Frontal cortex (tissue), 4 donors: ENCODE measurements around the gene TGDS. TPM values are rescaled to one million over a fixed set of nuclear protein-coding genes. Genes with fewer than 3 reads are reported as not detected.
"Not testable (repeated sequence)": the region's sequence is repeated elsewhere in the genome, so short reads cannot be mapped to it uniquely, and the experiment has no call there.

Source experiments
- DNase-seq, 2 donors: peaks; one replicate each; pipeline ENCODE4 v3.0.0; 2012; ENCODE audit warnings: low spot score in 2 of 2
- FAIRE-seq: peaks from 2 replicates; lab custom pipeline; 2012; peaks lifted over from hg19 to GRCh38; lab: Jason Lieb, UNC
- total RNA-seq: library from RNA; depleted of rRNA; stranded (reverse); fragments of >200 nt; gene quantifications from one replicate; pipeline ENCODE4 v1.2.3, GENCODE V29; 2014
- donor health status: control.
- donor health status: control.
- donor health status: control.

The TGDS gene, protein sequence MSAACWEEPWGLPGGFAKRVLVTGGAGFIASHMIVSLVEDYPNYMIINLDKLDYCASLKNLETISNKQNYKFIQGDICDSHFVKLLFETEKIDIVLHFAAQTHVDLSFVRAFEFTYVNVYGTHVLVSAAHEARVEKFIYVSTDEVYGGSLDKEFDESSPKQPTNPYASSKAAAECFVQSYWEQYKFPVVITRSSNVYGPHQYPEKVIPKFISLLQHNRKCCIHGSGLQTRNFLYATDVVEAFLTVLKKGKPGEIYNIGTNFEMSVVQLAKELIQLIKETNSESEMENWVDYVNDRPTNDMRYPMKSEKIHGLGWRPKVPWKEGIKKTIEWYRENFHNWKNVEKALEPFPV
- total RNA-seq: 6.9 TPM

DNA sequence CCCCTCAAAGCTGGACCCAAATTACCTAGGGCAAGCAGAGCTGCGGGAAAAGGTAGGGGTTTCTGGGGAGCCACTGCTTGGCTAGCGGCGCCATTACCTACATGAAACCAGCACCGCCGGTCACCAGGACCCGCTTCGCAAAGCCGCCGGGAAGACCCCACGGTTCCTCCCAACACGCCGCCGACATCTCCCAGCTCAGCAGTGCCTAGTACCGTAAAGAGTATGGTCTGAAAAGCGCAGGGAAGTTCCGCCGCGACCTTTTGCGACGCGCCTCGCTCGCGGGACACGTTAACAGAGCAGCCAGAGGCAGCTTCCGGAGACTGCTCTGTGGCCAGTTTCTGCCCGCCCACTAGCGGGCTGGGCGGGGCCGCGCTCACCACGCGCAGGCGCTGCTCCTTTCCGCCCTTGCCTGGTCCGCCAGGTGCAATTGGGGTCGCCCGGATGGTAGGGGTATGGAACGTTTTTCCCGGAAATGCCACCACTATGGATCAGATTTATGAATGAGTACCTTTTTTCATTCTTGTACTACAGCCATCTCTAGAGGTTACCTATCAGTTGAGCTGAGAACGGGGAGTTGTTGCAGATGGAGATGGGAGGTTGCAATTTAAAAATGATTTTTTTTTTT is at the start of gene TGDS:
TGDS (minus strand) TSS at position 203 of the 625 bp plus-strand sequence; CDS start at position 187, 16 bp downstream.
- no peak for FAIRE-seq

DNA sequence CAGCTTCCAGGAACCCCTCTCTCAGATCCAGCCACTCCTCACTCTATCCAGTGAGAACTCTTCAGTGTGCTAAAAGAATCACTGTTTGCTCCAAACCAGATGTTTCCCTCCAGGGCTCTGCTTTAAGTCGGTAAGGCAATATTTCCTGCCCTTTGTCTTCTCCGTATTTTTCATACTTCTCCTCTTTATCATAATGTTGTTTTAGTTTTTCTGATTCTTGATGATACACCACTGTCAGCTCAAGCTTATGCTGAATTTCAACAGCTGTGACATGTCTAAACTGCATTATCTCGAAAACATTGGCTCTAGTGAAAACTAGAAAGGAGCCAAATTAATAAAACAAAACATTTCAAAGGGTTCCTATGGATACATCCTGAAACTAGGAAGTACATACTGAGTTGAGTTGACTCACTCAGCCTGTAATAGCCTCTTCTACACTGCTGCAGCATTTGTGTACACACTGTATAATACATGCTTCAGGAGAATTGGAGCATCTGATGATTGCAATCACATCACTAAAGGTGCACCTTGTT is 45.5 kb upstream of the TGDS start:
- no peak for DNase-seq
- no peak for FAIRE-seq

More for the DNA sequence above, at the start of gene TGDS:
- peak; percentile 68 to 78 for DNase-seq

DNA sequence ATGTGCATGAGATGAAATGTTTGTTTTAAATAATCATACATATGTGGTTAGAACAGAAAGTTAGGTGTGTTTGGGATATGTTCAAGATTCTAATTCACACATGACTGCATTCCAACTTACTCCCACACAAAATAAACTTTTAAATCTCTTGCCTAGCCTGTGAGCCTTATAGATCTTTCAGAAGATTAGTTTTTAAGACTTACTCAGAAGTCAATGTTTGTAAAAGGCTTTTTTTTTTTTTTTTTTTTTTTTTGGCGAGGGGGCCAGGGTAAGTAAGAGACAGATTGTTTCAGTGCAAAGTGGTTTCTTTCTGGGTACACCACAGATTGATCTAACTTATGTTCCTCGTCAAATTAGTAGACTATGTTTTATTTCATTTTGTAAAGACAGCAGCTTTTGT is 44.8 kb upstream of the TGDS start:
- DNase-seq: no peak
- FAIRE-seq: no peak

DNA sequence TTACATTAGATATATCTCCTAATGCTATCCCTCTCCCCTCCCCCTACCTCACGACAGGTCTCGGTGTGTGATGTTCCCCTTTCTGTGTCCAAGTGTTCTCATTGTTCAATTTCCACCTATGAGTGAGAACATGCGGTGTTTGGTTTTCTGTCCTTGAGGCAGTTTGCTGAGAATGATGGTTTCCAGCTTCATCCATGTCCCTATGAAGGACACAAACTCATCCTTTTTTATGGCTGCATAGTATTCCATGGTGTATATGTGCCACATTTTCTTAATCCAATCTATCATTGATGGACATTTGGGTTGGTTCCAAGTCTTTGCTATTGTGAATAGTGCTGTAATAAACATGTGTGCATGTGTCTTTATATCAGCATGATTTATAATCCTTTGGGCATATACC is 41.7 kb upstream of the TGDS start:
- not testable (repeated sequence) for FAIRE-seq

DNA sequence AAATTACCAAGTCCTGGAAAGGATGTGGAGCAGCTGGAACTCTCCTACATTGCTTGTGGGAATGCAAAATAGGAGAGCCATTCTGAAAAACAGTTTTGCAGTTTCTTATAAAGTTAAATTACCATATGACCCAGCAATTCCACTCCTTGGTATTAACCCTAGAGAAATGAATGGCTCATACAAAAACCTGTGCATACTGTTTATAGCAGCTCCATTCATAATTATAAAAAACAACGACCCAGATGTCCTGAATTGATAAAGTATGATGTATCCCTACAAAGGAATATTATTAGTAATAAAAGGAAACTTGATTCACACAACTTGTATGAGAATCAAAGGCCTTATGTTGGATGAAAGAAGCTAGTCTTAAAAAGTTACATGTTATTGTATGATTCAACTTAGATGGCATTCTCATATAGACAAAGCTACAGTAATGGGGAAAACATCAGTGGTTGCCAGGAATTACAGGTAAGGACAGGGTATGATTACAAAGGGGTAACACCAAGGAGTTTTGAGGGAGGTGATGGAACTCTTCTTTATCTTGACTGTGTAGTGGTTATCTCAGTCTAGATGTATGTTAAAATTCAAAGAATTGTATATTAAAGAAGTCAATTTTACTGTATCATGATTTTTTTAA is 41.1 kb upstream of the TGDS start:
- FAIRE-seq (no peak), DNase-seq (no peak)

More for the DNA sequence above, 41.7 kb upstream of the TGDS start:
- DNase-seq: not testable (repeated sequence)

DNA sequence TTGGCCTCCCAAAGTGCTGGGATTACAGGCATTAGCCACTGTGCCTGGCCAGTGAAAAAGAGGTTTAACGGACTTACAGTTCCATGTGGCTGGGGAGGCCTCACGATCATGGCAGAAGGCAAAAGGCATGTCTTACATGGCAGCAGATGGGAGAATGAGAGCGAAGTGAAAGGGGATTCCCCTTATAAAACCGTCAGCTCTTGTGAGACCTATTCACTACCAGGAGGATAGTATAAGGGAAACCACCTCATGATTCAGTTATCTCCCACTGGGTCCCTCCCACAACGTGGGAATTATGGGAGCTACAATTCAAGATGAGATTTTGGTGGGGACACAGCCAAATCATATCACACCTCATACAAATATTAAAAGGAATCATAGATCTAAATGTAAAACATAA is 40.1 kb upstream of the TGDS start:
- not testable (repeated sequence) for FAIRE-seq, DNase-seq

DNA sequence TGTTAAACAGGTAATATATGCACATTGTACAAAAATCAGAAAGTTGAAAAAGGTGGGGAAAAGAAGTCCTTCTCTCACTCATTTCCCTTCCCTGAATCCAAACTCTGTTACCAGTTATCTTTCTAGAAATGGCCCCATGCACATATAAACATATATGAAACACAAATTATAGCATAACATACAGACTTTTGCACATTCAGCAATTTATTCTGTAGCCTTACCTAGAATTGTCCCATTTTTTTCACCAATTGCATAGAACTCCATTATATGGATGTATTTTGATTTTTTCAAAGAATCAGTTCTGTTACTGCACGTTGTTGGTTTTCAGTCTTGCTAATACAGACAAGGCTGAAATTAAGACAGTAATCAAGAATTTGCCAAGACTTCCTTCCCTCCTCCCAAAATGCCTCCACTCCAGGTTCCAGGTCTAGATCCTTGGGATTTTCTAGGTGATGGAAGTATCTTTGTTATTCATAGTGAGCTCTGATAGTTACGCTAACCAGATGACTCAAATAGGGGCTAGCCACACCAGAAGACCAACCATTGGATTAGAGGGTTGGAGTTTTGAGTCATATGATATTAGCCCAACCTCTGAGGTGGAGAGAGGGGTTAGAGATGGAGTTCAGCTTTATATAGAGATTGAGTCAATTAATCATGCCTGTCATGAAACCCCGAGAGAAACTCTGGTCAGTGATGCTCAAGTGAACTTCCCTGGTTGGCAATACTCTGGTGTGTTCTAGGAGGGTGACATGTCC is 36.5 kb upstream of the TGDS start:
- DNase-seq: no peak
- FAIRE-seq: no peak

DNA sequence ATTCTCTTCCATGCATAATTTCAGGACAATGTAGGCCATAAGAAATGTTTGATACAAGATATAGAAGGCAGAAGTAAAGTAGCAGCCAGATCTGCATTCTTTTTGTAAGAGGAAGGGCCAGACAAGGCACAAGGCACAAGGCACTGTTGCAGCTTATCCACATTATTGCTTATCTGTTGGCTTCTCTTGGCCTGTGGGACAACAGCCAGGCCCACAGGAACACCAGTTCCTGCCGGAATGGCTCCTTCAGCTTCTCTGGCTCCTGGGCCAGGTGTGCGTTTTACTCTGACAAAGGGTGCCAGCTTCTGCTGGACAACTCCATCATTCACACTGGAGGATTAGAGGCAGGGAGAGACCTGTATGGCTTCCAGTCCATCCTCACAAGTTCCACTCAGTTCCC is 34.9 kb upstream of the TGDS start:
- FAIRE-seq: no peak
- no peak for DNase-seq

DNA sequence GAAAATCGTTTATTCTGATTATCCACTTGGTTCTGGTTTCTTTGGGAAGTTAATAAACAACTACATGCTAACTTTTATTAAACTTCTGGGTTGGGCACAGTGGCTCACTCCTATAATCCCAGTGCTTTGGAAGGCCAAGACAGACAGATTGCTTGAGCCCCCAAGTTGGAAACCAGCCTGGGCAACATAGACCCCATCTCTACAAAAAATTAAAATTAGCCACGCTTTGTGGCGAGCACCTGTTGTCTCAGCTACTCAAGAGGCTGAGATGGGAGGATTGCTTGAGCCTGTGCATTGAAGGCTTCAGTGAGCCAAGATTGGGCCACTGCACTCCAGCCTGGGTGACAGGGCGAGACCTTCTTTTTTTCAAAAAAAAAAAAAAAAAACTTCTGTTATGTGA is 27.4 kb upstream of the TGDS start:
- no peak for FAIRE-seq
- DNase-seq: no peak

DNA sequence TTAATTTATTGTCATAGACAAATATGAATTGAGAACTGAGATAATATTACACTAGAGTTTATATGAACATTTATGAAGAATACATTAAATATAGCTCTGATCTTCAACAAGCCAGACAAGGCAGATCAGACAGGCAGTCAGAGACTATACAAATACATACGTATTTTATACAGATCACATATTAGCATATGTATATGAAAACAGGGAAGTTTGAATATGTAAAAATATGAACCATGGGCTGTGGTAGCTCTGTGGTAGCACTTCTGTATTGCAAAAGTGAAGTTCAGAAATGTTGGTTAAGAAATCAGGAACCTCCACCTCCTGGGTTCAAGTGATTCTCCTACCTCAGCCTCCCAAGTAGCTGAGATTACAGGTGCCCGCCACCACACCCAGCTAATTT is 26.4 kb upstream of the TGDS start:
- FAIRE-seq: no peak
- DNase-seq: no peak

DNA sequence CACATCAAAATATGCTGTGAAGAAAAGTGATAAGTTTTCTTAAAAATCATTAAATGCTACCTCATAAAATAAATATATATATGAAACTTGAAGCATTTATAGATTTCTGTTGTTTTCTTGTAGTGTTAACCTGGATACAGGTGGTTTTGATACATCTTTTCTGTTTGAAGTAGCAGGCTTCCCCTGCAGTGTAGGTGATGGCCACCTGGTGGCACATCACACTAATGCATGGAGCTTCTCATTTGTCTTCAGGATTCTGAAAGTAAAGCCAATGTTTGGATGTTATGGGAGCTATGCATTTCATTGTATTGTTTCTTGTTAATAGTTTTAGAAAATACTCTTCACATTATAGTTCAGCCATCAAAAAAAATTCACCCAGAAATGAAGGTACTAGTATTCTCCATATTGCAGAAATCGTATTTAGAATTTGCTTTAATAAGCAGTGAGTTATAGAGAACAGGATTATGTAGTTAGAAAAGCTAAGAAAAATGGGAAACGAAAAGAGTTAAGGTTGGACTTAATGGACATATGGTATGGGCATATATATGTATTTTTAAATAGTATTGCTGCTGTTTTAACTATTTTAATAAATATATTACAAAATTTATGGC is 24.4 kb upstream of the TGDS start:
- FAIRE-seq: peak; percentile 13
- no peak for DNase-seq

DNA sequence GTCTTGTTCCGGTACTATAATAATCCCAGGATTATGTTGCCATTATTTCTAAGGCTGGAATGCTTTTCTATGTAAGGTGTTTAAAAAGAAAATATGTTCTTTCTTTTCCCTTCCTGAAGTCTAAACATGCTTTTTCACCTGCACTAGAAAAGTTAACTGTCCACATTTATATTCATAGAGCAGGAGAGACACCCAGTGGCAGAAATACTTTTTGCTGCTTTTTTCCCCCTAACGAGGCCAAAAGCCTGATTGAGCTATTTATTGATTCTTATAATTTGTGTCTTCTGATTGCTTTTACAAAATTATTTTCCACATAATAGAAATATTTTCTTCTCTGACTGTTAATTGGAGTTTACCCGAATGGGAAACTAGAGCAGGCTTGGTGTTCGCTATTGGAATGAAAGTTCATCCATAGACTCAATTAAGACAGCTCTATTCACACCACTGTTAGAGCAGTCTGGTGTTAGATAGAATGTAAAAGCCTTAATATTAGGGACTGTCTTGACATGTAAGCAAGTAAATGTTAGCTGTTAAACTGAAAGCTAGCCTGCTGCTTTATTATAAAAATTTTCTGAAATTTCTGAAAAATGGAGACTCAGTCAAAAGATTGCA is 21.5 kb upstream of the TGDS start:
- peak in 1 of 2 donors; percentile 26 for DNase-seq
- FAIRE-seq: peak; percentile 90

DNA sequence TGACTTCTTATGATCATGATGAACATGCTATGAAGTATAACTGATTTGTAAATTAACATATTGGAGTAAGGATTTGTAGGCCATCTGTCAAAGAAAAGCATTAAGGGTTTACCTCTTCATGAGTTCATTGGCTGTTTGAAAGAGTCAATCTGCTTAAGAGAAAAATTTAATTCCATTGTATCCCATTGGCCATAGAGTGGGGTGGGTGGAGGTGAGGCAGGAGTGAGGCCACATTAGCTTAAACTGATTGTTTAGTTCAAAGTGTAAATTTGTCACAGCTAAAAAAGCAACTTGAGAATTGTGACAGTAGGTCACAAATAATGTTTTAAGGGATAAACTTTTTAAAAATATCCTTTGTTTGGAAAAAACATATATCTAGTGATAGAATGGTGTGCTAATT is 17.1 kb upstream of the TGDS start:
- DNase-seq (no peak), FAIRE-seq (no peak)

DNA sequence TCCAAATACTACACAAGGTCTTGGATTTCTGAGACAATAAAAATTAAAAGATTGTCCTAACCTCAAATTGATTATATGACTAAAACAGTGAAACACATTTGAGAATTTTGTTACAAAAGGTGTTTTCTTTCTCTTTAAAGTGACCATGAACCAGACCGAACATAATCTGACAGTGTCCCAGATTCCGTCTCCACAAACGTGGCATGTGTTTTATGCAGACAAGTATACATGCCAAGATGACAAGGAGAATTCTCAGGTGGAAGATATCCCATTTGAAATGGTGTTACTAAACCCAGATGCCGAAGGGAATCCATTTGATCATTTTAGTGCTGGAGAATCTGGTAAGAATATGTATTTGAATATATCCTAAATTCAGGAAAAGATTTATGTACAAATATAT is 16.1 kb upstream of the TGDS start:
- DNase-seq (no peak), FAIRE-seq (no peak)

DNA sequence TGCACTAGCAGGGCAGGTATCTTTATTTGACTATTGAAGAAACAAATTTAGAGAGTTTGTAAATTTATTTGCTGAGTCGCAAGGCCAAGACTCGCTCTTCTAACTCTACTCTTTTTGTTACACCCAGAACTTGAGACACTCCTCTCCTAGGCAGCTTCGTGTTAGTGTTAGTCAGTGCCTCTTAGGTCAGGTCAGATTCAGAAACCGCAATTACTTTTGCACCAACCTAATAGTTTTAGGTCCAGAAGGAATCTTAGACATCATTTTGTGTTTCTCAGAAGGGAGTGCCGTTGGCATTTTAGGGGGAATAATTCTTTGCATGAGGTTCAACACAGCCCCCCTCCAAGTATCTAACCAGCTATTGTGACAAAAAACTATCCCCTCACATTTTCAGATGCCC is 14.5 kb upstream of the TGDS start:
- no peak for DNase-seq
- no peak for FAIRE-seq

DNA sequence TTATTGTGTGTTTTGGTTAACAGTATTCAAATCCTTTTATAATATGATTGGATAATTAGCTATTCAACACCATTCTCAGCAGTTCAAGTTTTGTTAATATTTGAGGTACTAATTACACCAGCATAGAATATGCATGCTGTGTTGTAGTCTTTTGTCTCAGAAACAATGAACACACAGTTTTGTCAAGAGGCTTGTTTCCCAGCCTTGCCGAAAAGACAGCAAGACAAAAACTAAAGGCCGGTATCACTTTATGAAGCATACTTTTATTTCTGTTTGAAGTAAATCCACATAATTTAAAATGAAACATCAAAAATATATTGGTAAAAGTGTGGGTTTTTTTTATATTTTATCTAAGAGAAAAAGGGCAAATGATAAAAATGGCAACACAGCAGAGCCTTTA is 13.2 kb upstream of the TGDS start:
- no peak for FAIRE-seq
- no peak for DNase-seq

DNA sequence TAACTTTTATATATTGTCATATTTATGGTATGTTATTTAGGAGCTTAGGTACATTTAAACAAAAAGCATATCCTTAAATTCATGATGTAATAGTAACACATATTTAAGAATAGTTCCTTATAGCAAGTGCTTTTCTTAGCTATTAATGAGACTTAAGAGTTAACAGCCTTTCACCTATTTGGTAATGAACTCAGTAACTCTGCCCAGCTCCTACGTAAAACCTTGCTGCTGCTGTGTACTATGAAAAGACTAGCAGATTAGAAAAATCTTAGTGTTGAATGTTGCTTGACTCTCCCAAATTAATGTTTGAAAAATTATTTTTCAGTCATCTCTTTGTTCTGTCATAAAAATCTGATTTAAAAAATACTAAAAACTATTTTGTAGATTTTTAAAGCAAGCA is 12.6 kb upstream of the TGDS start:
- DNase-seq (no peak), FAIRE-seq (no peak)

DNA sequence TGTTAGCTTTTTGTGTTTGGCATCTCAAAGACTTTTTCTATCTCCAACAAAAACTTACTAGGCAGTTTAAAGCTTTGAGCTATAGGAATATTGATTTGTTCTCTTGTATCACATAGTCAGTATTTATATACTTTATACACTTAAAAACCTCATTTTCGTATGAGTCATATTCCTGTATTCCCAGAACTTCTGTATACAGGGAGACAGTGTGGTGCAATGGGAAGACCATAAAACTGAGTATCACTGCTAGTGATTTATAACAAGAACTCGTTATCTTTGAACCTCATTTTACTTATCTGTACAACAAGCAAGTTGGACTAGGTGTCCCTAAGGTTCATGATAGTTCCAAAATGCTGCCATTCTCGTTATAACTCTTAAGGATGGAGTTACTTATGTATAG is 12.0 kb upstream of the TGDS start:
- no peak for DNase-seq
- no peak for FAIRE-seq

DNA sequence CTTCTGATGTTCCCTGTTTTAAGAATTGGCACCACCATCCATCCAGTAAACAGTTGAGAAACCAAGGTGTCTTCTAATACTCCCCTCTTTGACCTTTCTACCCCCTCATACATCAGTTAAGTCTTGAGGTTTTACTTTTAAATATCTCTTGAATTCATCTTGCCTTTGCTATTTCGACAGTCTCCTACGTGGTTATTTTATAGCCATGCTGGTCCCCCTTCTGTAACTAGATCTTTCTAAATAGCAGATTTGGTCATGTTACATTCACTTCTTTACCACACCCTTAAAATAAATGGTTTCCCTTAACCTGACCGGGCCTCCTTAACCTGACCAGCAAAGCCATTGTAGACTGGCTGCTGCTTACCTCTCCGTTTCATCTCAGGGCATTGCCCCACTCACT is 11.1 kb upstream of the TGDS start:
- DNase-seq: no peak
- no peak for FAIRE-seq
